Heart right ventricle (tissue), 16 donors: ENCODE data around the gene PRR7. TPM values are rescaled to one million over a fixed set of nuclear protein-coding genes. Genes with fewer than 3 reads are reported as not detected.

Experiments used
- ATAC-seq, 8 donors: fragments of 200-7000 bp; cut with Tn5 transposase; one replicate each; pipeline ENCODE4 v1.9.1; 2020; ENCODE audit warnings: mild to moderate bottlenecking in 8 of 8, moderate library complexity in 8 of 8, moderate number of reproducible peaks in 1 of 8
- DNase-seq, 2 donors: peaks; one replicate each; pipeline ENCODE4 v3.0.0-alpha.2; 2020
- H3K27ac ChIP-seq, 10 donors: fragments of 200-600 bp; sonication (generic) in 2 of 10; one replicate each; pipeline versions ENCODE4 v1.5.0 to v1.8.0; 2020 to 2022; ENCODE audit warnings: mild to moderate bottlenecking in 3 of 10
- H3K27me3 ChIP-seq, 7 donors: fragments of 200-600 bp; one replicate each; pipeline ENCODE4 v1.8.0; 2021 to 2022; ENCODE audit warnings: mild to moderate bottlenecking in 2 of 7
- H3K36me3 ChIP-seq, 9 donors: fragments of 200-600 bp; sonication (generic) in 1 of 9; one replicate each; pipeline versions ENCODE4 v1.5.0 to v1.8.0; 2020 to 2022; ENCODE audit warnings: mild to moderate bottlenecking in 2 of 9
- H3K4me1 ChIP-seq, 9 donors: fragments of 200-600 bp; sonication (generic) in 1 of 9; one replicate each; pipeline versions ENCODE4 v1.5.0 to v1.8.0; 2020 to 2022; ENCODE audit warnings: mild to moderate bottlenecking in 4 of 9
- H3K4me3 ChIP-seq, 10 donors: fragments of 200-600 bp; sonication (generic) in 2 of 10; one replicate each; pipeline versions ENCODE4 v1.5.0 to v1.8.0; 2020 to 2022; ENCODE audit warnings: mild to moderate bottlenecking in 7 of 10, moderate library complexity in 2 of 10
- H3K9me3 ChIP-seq, 11 donors: fragments of 200-600 bp in 10 of 11; sonication (generic) in 2 of 11; one replicate each; pipeline versions ENCODE4 v1.5.0 to v1.8.0; 2013 to 2022; ENCODE audit warnings: mild to moderate bottlenecking in 2 of 11, control low read depth in 1 of 11, moderate library complexity in 1 of 11
- WGBS, 2 donors: extraction: QIAGEN DNeasy Blood & Tissue Kit; methylation state at CpG; one replicate each; pipeline ENCODE4 v1.1.7; 2013; ENCODE audit warnings: inconsistent platforms in 1 of 2; 5-methylcytosine and 5-hydroxymethylcytosine counted together
- intact Hi-C, 10 donors: fragments of 100-400 bp; cut with DNase I; formaldehyde crosslinking; loops; one replicate each; pipeline versions ENCODE4 v1.11.1 to v1.14.2; 2022
- polyA plus RNA-seq, 2 donors: library from polyadenylated mRNA; stranded (reverse); fragments of 200-250 nt; gene quantifications; one replicate each; pipeline ENCODE4 v1.2.3, GENCODE V29; 2013
- total RNA-seq, 10 donors: library from RNA; stranded (reverse); fragmentation: NEBNext Ultra II Directional in 3 of 10; extraction: Animal tissue kit (Norgen Biotek cat#: 25700) in 3 of 10; gene quantifications; one replicate each; pipeline versions ENCODE4 v1.2.1 to v1.2.4, GENCODE V29; 2021 to 2023
- TF ChIP-seq, protein P1 (sequence below), 9 donors: fragments of 200-600 bp; sonication (generic) in 2 of 9; IDR thresholded peaks; one replicate each; pipeline versions ENCODE4 v1.5.0 to v1.8.0; 2021 to 2022; ENCODE audit warnings: antibody characterized with exemption in 9 of 9, mild to moderate bottlenecking in 5 of 9, moderate library complexity in 1 of 9
- donor health status: Arrhythmogenic right ventricular cardiomyopathy.
- donor health status: ischemic (EF 13 %, LVEDD 7.1; RV severe dilation, severe dysfunction).
- donor health status: healthy with polysubstance abuse.
- donor health status: DM: no; HTN: yes; CAD: no.
- donor health status: DM: no; HTN: no; CAD: no.
- donor health status: ischemic (EF 25% LVEDD 6.9; RV normal size, moderate dysfunction).
- donor health status: ischemic (EF 25% LVEDD 5.7; RV mildly dilated, moderate dysfunction).
- donor health status: healthy.
- donor health status: DM: yes; HTN: yes; CAD: no.
- donor health status: Ischemic cardiomyopathy.
- donor health status: ischemic (EF 35%, LVEDD 5.7; RV mildly dilated, moderate dysfunction).
- donor health status: nonischemic (EF 11% LVEDD 7.7; RV severe dilation, severe dysfunction).
- donor health status: DM: yes; HTN: yes; CAD: no.
- donor health status: PGD.
- donor health status: ischemic (EF 29% LVEDD 5.4; RV normal size, mild dysfunction).
- donor health status: nonischemic (EF 23%, LVEDD 6.1; RV moderate dilation, normal function).

The PRR7 gene
- total and polyA plus RNA-seq, 12 donors = 0.97 to 2.9 (median 2.0) TPM

DNA sequence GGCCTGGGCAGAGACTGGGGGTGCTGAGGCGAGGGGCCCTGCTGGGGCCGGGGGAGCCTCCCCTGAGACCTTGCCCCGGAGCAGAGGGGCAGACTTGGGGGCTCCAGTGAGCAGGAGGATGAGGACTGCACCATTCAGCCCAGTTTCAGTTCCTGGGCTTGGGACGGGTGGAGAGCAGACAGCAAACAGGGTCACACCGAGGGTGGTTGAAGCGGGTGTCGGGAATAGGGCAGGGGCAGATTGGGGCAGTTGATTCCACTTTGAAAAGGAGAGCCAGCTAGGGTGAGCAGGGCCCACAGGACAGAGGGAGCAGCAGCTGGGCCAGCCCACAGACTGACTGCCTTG, 15.7 kb upstream of the PRR7 start:
- TF ChIP-seq, protein P1, sequence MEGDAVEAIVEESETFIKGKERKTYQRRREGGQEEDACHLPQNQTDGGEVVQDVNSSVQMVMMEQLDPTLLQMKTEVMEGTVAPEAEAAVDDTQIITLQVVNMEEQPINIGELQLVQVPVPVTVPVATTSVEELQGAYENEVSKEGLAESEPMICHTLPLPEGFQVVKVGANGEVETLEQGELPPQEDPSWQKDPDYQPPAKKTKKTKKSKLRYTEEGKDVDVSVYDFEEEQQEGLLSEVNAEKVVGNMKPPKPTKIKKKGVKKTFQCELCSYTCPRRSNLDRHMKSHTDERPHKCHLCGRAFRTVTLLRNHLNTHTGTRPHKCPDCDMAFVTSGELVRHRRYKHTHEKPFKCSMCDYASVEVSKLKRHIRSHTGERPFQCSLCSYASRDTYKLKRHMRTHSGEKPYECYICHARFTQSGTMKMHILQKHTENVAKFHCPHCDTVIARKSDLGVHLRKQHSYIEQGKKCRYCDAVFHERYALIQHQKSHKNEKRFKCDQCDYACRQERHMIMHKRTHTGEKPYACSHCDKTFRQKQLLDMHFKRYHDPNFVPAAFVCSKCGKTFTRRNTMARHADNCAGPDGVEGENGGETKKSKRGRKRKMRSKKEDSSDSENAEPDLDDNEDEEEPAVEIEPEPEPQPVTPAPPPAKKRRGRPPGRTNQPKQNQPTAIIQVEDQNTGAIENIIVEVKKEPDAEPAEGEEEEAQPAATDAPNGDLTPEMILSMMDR (IDR thresholded peaks at IDR 0.05) = no peak
- no peaks in the 10 kb centered on the region for H3K27me3 ChIP-seq
- no peak for DNase-seq
- peaks cover 12 to 69% (median 38%) of the 10 kb centered on the region in 9 donors for H3K4me1 ChIP-seq
- WGBS, 2 donors = 86 to 93% methylated on average over 7 of the region's 7 CpGs
- no peak for ATAC-seq
- intact Hi-C loops = no loop called here
- H3K36me3 ChIP-seq = peaks cover 0 to 64% (median 27%) of the 10 kb centered on the region in 9 donors
- H3K4me3 ChIP-seq = peak overlapping the region in 1 of 10 donors; percentile 31
- no peaks in the 10 kb centered on the region for H3K9me3 ChIP-seq
- peak overlapping the region in 3 of 10 donors; percentile 17 to 96 (median 36) for H3K27ac ChIP-seq

DNA sequence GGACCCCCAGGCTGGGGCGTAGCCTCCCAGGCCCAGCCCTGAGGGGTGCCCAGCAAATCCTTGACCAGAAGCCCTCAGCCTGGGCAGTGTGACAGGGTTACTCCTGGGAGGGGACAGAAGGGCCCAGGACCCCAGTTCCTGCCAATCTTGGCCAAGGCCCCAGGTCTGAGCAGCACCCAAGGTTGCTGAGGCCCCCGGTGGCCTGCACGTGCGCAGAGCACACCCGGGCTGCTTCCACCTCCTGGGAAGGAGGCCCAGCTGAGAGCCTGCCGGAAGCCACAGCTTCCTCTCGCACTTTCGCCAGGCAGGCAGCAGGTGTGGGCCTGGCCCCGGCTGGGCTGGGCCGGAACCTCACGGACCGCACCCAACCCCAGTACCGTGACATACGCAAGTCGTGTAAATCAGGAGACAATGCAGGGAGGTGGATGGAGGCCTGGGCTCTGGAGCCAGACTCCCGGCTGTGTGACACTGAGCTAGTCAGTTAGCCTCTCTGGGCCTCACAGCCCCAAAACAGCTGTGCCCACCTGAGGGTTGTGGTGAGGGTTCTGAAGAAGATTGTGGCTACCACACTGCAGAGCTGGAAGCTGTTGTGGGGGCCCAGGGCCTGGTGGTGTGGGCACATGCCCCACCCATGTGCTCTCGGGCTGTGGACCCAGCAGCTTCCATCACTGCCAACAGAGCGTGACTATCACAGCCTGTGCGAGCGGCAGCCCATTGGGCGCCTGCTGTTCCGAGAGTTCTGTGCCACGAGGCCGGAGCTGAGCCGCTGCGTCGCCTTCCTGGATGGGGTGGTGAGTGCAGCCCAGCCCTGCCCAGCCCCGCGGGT, 15.1 kb upstream of the PRR7 start:
- peak in 6 of 8 donors; percentile 6 to 34 (median 15) for ATAC-seq
- peak overlapping the region in 6 of 10 donors; percentile 12 to 96 (median 38) for H3K27ac ChIP-seq
- TF ChIP-seq, protein P1 (IDR thresholded peaks at IDR 0.05) = no peak
- H3K4me1 ChIP-seq = peaks cover 12 to 69% (median 38%) of the 10 kb centered on the region in 9 donors
- WGBS, 2 donors = 75 to 80% methylated on average over 29 of the region's 29 CpGs
- peaks cover 0 to 69% (median 31%) of the 10 kb centered on the region in 9 donors for H3K36me3 ChIP-seq
- no peaks in the 10 kb centered on the region for H3K9me3 ChIP-seq
- no peaks in the 10 kb centered on the region for H3K27me3 ChIP-seq
- peak in 1 of 2 donors; percentile 44 for DNase-seq
- peak overlapping the region in 1 of 10 donors; percentile 31 for H3K4me3 ChIP-seq
- intact Hi-C loops = loop anchor here in 1 of 10 donors (2.0 kb wide), 1 partner anchor 15 kb away; the partner anchor contains the start of gene PRR7

DNA sequence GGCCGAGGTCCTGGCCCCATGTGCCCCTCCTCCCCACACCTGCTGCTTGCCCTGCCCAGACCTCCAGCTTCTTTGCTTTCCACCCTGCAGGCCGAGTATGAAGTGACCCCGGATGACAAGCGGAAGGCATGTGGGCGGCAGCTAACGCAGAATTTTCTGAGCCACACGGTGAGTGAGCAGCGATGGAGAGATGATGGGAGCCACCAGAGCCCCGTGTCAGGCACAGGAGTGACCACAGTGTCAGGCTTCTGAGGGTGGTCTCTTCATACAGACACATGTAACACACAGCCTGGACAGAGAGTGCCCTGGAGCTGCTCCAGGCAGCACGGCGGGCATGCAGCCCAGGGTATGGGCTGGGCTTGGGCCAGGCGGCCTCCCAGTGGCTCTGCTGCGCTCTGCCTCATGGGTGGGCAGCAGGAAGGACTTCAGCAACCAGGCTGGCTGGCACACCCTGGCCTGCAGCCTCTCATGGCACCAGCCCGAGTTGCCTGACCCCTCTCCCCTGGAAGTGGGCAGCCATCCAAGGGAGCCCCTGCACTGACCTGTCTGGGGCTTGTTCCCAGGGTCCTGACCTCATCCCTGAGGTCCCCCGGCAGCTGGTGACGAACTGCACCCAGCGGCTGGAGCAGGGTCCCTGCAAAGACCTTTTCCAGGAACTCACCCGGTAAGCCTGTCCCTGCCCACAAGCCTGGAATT, 14.3 kb upstream of the PRR7 start:
- TF ChIP-seq, protein P1 (IDR thresholded peaks at IDR 0.05) = peak in 1 of 9 donors; percentile 11
- DNase-seq (peak; percentile 28 to 66), ATAC-seq (peak; percentile 44 to 91 (median 76))
- peak overlapping the region in 6 of 10 donors; percentile 12 to 96 (median 38) for H3K27ac ChIP-seq
- H3K4me1 ChIP-seq = peaks cover 10 to 66% (median 33%) of the 10 kb centered on the region in 9 donors
- H3K27me3 ChIP-seq = no peaks in the 10 kb centered on the region
- intact Hi-C loops = loop anchor here in 1 of 10 donors (2.0 kb wide), 1 partner anchor 15 kb away; the partner anchor contains the start of gene PRR7
- 67 to 77% methylated on average over 18 of the region's 18 CpGs for WGBS, 2 donors
- peak overlapping the region in 1 of 10 donors; percentile 31 for H3K4me3 ChIP-seq
- peaks cover 0 to 77% (median 34%) of the 10 kb centered on the region in 9 donors for H3K36me3 ChIP-seq
- no peaks in the 10 kb centered on the region for H3K9me3 ChIP-seq
